HG03575 (cell line): ENCODE data around the gene POLDIP2.

ENCODE experiments used
- ATAC-seq: cut with Tn5 transposase; IDR thresholded peaks from one replicate; pipeline ENCODE4 v1.9.1; 2021; ENCODE audit not compliant: unreplicated experiment, insufficient number of reproducible peaks, low FRiP score; ENCODE audit errors: extremely low read depth

The POLDIP2 gene, protein sequence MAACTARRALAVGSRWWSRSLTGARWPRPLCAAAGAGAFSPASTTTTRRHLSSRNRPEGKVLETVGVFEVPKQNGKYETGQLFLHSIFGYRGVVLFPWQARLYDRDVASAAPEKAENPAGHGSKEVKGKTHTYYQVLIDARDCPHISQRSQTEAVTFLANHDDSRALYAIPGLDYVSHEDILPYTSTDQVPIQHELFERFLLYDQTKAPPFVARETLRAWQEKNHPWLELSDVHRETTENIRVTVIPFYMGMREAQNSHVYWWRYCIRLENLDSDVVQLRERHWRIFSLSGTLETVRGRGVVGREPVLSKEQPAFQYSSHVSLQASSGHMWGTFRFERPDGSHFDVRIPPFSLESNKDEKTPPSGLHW

DNA sequence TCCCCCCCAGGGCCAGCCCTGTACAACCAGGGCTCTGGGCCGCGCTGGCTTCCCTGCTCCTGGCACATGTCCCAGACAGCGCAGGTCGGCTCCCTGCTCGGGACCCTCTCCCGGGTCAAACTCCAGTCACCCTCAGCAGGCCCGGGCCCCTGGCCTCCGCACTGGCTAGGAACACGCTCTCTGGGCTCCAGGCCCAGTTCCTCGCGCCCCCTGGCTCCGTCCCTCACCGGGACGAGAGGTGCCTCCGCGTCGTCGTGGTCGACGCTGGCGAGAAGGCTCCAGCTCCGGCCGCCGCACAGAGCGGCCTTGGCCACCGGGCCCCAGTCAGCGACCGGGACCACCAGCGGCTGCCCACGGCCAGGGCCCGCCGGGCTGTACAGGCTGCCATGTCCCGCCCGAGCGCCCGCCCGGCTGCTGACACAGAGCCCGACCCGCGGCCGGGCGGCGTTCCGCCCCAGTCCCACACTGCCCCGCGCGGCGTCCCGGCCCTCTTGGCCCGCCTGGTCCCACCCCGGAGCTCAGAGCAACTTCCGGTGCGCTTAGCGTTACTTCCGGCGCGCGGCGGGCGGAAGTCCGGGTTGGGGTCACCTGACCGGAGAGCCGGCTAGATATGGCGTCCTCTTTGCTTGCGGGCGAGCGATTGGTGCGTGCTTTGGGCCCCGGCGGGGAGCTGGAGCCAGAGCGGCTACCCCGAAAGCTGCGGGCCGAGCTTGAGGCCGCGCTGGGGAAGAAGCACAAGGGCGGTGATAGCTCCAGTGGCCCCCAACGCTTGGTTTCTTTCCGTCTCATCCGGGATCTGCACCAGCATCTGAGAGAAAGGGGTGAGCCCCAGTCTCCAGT is at the start of gene POLDIP2:
Gene POLDIP2 (minus strand): TSS at position 467 of the 840 bp plus-strand sequence. CDS start 79 bp downstream, at position 388.
- peak; percentile 63 for ATAC-seq

DNA sequence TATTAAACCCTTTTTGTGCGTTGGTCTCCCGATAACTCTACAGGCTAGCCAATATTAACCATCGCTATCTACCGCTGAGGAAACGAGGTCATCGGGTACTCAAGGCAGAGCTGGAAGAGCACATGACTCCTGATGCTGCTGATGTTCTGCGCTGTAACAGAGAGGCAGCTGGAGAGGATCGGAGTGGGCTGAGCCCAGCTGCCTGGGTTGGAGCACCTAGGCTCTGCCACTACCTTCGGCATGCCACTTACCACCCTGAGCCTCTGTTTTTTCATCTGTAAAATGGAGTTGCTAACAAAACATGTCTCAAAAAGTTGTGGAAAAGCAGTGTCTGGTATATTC is 49.1 kb upstream of the POLDIP2 start:
- no peak for ATAC-seq

DNA sequence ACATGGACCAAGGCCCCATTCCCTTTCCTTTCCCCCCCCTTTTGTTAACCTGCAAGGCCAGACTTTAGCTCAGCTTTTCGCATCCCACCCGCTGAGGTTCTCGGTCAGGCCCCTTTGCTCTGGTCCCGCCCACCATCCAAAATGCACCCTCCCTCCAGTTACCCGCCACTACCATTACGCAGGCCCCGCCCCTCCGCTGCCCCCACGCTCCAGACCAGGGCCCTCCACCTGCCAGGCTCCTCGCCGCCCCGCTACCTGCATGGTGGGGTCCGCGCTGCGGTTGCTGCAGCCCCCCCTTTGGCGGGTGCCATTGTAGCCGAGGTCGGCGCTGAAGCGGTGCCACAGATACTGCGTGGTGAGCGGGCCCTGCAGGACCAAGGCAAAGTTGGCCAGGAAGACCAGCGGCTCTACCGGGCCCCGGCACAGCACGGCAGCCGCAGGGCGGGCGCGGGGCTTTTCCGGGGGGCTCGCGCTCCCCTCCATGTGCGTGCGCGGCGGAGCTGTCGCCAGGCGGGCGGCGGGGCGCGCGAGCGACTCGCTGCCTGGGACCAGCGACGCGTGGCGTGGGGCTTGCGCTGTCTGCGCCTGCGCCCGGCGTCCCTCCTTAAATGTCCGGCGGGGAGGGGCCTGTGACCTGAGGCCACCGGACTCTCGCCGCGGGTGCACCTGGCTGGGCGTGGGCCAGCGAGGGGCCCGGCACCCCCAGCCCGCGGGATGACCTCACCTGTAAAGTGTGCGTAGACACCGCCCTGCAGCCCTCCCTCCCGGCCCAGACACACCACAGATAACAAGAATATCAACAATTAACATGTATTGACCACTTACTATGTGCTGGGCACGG is 48.5 kb upstream of the POLDIP2 start, which contains the start of gene SLC46A1:
Gene SLC46A1 (minus strand): TSS at position 581 of the 841 bp plus-strand sequence. CDS start 98 bp downstream, at position 483.
- ATAC-seq: no peak

DNA sequence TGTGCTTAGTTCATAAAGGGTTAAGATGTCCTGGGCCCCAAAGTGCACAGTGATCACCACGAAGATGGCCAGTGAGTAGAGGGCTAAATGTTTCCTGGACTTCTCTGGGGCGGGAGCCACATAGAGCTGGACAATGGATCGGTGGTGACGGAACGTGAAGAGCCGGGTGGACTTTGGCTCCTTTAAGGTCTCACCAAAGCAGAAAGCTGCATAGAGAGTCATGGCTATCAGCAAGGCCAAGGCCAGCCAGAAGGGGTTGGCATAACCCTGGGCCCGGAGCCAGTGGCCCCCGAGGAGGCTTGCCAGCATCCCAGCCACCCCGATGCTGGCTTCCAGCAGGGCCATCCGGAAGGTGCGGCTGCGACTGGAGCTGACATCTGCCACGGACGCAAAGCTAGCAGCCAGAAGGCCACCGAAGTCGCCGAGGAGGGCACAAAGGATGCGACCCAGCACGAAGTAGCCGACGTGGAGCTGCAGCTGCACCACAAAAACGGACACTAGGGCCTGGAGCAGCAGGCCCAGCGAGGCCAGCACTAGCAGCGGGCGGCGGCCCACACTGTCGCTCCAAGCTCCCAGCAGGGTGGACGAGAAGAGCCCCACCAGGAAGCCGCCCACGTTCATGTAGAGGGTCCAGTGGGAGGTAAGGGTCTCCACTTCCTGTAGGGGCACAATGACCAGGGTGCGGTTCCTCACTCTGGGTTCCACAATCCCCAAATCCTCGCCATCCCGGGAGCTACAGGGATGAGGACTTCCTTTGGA is 47.7 kb upstream of the POLDIP2 start:
- ATAC-seq: no peak

DNA sequence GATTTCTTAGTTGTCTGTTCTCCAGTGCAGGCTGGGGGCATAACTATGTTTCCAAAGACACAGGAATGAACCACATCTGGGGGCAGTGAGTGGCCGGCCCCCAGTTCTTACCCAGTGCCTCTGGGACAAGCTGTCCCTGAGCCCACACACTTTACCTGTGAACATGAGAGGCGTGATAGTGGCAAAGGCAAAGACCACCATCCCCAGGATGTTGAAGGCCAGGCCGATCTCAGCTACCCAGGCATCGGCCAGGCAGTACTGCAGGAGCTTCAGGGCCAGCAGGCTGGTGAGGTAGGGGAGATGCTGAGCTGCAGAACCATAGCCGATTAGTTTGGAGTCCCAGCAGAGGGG is 47.1 kb upstream of the POLDIP2 start:
- ATAC-seq: no peak

DNA sequence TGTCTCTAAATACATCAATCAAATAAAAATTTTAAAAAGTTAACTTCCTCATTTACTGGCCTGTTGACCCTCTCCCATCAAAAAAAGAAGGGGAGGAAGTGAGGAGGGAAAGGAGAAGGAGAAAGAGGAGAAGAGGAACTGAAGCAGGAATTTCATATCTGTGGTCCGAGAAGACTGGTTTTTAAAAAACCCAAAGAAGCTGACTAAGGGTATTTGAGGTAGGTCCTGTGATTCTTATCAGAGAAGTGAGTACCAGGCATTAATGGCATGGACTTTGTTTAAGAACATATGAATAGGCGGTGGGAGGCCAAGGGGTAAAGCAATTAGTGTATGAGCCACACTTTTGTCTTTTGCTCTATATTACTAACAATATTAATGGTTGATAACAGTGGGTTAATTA is 46.7 kb upstream of the POLDIP2 start:
- no peak for ATAC-seq

DNA sequence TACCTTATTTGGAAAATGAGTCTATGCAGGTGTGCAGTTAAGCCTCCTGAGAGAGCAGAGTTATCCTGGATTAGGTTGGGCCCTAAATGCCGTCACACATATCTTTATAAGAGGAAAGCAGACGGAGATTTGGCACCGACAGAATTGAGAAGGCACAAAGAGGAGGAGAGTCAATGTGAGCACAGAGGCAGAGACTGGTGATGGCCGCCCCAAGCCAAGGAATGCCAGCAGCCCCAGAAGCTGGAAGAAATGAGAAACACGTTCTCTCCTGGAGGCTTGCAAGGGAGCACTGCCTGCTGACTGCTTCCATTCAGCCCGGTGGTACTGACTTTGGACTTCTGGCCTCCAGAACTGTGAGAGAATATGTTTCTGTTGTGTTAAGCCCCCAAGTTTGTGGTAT is 45.5 kb upstream of the POLDIP2 start:
- ATAC-seq: no peak

DNA sequence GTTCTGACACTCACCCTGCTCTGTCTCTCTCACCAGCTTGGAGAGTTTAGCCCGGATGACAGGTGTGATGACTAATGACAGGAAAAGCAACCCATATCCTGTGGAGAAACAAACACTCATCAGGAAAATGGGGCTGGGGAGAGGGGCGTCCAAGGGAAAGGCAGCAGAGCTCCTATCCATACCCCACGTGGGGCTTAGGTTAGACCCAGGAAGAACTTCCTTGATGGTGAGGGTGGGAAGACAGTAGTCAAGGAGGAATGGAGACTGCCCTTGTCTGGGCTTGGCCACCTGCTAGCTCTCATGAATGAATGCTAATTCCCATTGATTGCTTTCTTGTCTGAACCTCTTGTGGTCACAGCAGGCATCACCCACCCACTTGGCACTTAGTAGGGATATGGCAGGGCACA is 44.9 kb upstream of the POLDIP2 start:
- no peak for ATAC-seq

DNA sequence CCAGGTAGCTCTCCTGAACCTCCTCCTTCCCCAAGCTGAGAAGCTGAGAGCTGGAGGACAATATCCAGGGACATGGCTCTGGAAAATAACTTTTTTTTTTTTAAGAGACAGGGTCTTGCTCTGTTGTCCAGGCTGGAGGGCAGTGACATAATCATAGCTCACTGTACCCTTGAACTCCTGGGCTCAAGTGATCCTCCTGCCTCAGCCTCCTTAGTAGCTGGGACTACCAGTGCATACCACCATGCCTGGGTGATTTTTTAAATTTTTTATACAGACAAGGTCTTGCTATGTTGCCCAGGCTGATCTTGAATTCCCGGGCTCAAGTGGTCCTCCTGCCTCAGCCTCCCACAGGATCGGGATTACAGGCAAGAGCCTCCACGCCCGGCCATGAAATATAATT is 42.5 kb upstream of the POLDIP2 start:
- ATAC-seq: no peak

DNA sequence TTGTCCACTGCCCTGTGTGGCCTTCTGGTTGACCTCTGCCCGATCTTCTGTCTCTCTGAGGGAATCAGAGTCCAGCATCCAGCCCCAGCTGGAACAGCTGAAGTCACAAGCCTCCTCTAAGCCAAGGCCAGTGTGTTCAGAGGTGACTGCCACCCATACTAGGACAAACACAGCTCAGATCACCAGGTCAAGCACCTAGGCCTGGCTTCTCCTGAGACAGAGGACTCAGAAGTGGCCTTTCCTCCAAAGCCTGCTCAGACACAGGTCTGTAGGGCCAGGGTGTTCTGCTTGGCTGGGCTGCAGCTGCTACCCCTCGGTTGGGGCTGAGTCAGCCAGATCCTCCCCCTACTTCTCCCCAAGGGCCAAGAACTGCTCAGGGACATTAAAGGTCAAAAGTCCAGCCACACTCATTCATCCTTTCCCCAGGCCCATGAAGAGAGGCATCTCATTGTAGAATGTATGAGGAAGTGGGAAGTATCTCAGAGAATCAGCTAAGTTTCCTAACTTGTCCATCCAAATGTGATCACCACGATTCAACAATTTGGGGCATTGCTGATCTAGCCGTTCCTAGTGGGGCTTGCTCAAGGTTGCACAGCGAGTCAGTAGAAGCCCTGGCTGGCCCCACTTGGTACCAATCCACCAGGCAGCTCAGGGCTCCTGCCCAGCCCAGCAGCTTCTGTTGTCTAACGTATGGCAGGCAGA is 41.1 kb upstream of the POLDIP2 start:
- ATAC-seq: no peak

DNA sequence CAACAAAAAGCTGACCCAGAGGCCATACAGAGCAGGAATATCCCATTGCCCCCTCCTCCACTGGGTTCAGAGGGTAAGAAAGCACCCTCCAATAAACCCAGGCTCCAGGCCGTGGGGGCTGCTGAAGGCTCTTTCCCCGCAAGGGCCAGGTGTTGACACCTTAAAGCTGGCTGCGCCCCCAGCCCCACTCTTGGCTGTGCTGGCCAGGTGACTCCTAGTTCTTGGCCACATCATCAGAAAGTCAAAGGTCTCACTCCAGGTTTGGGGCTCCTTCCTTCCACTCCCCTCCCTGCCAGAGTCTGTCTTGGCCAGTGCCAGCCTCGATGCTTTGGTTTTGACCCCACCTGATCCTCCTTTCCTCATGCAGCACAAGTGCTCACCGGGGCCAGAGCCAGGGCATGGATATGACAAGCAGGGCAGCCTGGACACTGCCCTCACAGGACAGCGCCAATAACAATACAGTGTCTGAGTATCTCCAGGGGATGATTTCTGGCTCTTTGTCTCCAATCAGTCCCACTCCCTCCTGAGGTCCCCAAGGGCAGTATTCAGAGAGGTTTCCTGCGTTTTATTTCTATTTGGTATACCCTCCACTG is 40.5 kb upstream of the POLDIP2 start:
- ATAC-seq: no peak

DNA sequence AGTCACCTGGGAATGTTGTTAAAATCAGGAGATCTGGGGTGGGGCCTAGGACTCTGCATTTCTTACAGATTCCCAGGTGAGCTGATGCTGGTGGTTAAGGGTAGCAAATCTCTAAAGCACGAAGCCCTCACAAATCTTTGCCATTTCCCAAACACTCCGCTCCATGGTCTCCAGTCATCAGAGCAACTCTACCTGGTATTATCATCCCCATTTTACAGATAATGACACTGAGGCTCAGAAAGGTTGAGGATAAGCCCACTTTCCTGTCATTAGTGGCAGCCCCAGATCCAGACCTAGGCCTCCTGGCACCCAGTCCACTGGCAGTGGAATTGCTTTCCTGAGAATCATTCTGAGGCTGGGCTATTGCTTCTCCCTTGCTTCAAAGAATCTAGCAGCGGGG is 39.9 kb upstream of the POLDIP2 start:
- ATAC-seq: no peak

DNA sequence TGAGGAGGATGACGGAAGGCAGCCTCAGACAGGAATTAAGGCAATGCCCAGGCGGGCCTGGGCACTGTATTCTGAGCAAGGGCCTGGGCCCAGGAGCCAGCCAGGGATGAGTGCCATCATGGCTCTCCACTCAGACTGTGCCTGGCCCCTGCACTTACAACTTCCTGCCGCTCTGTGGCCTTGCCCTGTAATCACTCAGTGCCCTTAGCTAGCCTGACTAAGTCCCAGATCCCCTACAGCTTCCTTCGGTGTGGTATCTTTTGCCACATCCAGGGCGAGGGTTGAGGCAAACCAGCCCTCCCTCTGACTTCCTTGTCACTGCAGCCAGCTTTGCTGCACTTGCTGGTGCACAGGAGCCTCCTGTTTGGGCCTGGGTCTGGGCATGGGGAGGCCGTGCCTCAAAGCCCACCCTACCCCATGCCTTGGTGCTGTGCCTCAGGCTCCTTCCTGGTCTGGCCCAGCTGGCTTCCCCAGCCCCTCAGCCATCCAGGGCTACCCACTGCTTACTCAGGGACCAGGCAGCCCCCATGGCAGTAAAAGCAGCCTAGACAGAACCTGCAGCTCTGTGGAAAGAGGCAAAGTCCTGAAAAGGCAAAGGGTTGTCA is 39.4 kb upstream of the POLDIP2 start:
- ATAC-seq: no peak

DNA sequence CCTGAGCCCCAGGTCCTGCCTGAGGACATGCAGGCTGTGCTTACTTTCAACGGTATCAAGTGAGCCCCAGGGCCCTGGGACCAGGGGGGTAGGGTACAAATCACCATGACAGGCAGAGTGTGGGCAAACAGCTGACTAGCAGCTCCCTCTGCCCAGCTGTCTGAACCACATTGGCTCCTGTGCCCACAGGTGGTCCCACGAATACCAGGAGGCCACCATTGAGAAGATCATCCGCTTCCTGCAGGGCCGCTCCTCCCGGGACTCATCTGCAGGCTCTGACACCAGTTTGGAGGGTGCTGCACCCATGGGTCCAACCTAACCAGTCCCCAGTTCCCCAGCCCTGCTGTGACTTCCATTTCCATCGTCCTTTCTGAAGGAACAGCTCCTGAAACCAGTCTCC is 38.6 kb upstream of the POLDIP2 start:
- no peak for ATAC-seq

DNA sequence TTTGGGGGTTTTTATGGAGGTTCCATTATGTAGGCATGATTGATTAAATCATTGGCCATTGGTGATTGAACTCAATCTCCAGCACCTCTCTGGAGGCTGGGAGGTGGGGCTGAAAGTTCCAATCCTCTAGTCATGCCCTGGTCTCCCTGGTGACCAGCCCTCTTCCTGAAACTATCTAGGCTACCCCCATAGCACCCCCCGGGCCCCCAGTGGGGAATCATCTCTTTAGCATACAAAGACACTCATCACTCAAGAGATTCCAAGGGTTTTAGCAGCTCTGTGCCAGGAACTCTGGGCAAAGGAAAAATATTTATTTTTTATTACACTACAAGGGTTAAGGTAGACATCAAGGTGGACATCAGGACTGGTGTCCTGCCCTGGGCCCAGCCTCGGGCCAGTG is 38.1 kb upstream of the POLDIP2 start:
- ATAC-seq: no peak

DNA sequence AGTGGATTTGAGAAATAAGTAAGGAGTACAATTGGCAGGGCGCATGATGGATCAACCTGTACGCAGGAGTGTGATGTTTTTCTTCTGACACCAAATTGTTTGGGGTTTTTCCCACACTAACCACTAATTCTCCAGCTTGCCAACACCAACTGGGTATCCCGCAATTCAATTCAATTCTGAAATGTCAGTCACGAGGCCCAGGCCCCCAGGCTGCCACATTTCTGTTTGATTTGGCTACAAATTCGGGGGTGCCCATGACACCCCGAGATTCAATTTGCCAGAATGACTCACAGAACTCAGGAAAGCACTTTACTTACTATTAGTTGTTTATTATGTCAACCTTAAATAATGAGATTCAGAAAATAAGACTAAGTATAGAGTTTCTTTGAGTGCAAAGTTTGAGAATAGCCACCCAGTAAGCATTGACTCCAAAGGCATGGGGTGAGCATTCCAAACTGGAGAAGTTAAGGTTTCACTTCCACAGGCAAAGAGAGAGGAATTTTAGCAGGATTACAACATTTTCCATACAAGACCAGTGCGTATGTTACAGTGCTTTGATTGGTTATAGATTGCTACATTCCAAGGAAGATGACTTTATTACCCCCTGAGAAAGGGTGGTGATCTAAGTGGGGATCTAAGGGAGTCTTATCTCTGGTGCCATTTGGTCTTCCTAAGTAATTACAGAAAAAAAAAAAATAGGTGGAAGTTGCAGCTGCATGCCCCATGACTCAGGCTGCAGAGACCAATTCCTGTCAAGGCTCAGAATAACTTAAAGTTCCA is 37.2 kb upstream of the POLDIP2 start:
- no peak for ATAC-seq

DNA sequence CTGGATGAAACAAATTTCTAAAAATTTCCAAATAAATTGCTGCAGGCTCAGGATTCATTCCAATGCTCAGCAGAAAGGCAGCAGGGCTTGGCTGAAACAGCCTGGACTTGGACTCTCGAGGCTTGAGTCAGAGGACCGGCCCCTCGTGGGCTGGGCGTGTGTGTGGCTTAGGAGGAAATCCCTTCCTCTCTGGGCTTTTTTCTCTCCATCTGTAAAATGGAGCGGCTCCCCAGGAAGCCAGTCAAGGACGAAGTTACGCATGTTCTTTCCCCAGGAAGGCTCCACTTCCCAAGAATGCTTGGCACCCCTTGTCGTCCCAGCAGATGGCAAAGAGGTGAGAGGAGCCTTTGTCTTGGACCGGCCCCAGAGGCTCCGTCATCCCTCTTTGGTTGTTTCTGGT is 35.2 kb upstream of the POLDIP2 start:
- ATAC-seq: no peak
